GM21515 (cell line): Measurements from ENCODE around the gene ZNG1E.
"Not testable (repeated sequence)": the region's sequence is repeated elsewhere in the genome, so short reads cannot be mapped to it uniquely, and the experiment has no call there.

Experiments used
- ATAC-seq: cut with Tn5 transposase; IDR thresholded peaks from one replicate; pipeline ENCODE4 v1.9.1; 2021; ENCODE audit not compliant: unreplicated experiment

The ZNG1E gene

DNA sequence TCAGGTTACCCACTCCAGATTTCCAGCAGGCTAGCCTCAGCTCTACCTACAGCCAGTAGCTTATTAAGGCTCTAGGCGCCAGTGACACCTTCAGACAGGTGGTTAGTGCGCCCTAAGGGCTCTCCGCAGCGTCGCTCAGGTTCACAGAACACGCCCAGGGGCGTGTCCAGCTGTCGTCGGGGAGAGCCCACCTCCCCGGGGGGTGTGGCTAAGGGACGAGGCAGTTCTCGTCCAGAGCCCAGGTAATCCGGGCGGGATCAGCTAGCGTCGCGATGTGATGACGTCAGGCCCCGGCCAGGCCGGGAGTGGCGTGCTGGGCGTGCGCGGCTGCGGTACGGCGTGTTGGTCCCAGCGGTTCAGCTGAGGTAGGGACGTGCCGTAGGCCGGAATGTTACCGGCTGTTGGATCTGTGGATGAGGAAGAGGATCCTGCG, at the start of gene ZNG1E:
Gene ZNG1E, plus strand, starts transcription at position 340 of the 433 bp plus-strand sequence. Its CDS starts 49 bp downstream, at position 389.
- ATAC-seq: not testable (repeated sequence)

- not testable (repeated sequence) for ATAC-seq
These were observed 2.1 kb upstream of the ZNG1E start for GRCh38 chr9:65673579-65673978.

DNA sequence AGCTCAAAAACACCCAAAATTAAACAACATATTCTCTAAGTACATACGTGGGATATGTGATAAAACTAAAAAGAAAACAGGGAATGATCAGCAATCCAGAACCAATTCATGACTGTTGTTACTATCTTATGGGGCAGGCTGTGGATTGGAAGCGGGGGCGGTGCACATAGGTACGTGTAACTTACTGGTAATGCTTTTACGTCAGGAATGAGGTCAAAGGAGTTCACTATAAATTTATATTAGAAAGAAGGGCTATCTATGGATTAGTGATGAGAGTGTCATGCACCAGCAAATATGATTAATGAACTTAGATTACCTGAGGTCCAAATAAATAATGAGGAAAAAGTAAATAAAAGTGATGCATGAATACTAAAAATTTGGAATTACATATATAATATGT, 710 bp upstream of the ZNG1E start:
- ATAC-seq: not testable (repeated sequence)

DNA sequence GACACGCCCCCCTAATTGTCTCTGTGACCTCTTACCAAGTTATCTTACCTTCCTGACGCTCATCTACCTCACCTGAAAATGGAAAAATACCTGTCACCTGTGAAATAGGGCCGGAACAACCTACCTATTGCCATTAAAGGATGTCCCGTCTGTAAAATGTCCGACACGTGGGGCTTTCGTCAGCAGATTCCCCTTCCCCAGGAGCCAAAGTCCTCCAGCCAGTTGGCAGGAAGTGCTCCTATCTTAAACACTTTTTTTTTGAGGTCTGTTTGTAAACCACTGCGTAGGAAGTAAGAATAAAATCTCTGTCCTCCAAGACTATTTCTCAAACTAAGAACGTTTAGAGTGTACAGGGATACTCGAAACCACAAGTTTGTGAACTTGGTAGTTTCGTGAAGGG, 661 bp downstream of the ZNG1E start:
- ATAC-seq: not testable (repeated sequence)

- not testable (repeated sequence) for ATAC-seq
These were observed 2.8 kb downstream of the ZNG1E start for GRCh38 chr9:65678533-65678932.

DNA sequence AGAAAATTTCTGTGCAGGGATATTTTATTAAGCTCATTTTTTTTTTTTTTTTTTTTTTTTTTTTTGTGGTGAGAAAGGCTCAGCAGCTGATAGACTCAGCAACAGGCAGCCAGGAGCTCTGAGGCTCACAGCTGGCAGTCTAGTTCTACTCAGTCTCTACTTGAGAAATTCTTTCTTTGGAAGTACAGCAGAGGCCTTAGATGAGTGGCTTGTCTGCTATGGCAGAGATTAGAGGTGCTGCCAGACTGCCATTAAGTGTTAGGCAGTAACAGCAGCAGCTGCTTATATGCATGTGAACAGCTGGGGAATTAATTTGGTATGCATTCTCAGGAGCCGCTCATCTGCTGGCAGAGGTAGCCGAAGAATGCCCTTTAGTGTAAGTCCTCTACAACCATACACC, 27.8 kb downstream of the ZNG1E start:
- ATAC-seq: not testable (repeated sequence)

GRCh38 chr9:65714445-65714844, 38.7 kb downstream of the ZNG1E start:
- not testable (repeated sequence) for ATAC-seq

DNA sequence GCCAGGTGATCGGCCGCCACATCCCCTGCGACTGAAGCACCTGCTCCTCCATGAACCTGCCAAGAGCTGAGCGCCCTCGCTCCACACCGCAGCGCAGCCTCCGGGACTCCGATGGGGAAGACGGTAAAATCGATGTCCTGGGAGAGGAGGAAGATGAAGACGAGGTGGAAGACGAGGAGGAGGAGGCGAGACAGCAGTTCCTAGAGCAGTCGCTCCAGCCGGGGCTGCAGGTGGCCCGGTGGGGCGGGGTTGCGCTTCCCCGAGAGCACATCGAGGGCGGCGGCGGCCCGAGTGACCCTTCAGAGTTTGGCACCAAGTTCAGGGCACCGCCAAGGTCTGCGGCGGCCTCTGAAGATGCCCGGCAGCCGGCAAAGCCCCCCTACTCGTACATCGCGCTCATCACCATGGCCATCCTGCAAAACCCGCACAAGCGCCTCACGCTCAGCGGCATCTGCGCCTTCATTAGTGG, 61.4 kb downstream of the ZNG1E start, which contains the start of gene FOXD4L4:
Gene FOXD4L4, plus strand, starts transcription at position 51 of the 469 bp plus-strand sequence. Its CDS starts 0 bp downstream, at position 51.
- not testable (repeated sequence) for ATAC-seq

DNA sequence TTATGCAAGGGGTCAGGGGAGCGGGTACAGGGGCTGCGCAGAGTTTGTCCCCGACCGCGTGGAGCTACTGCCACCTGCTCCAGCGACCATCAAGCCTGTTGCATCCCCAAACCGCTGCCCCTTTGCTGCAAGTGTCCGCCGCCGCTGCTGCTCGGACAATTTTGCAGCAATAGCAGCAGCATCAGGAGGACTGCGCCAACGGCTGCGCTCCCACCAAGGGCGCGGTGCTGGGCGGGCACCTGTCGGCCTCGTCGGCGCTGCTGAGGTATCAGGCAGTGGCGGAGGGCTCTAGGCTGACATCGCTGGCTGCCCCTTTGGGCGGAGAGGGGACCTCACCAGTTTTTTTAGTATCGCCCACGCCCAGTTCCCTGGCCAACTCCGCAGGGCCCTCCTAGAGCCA, 62.4 kb downstream of the ZNG1E start:
- not testable (repeated sequence) for ATAC-seq
